CD4-positive, alpha-beta T cell treated with Interferon gamma for 1 hour (primary cell): ENCODE measurements around the gene BLACAT1.
A peak's percentile ranks its signal among the peaks of the same experiment; 100 is the strongest.

ENCODE experiments used
- DNase-seq: peaks from one replicate; pipeline ENCODE4 v3.0.0-alpha.2; 2020

Gene BLACAT1

DNA sequence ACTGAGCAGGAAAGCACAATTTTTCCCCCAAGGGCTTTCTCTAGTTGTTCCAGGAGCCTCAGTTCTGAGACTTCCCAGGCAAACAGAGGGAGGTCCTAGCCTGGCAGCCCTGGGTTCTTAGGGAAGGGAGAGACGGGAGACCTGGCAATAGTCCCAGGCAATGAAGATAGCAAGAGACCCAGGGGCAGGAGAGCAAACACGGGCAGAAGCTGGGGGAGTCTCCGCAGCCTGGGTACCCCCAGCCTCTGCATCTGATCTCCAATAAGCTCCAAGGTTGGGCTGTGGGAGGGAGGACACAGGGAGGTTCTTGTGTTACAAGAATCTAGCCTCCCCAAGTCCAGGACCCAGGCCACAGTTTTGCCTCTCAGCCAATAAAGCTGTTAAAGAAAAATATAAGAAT lies 2.4 kb downstream of the BLACAT1 start:
- DNase-seq = no peak

DNA sequence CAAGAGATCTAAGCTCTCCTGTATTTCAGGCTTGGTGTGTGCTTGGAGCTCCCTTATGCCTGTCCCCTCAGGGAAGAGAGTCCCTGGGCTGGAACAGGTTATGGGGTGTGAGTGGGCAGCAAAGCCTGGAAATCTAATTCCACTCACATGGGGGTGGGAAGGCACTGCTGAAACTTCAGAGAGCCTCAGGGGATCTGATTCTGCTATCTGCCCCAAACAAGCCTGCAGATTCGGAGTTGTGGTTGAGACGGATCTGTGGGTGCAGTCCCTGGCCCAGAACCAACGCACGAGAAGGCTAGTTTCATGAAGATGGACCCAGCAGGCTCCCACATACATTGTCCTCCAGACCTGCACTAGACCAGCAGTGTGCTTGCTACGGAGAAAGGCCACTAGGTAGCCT lies 2.9 kb downstream of the BLACAT1 start:
- no peak for DNase-seq

DNA sequence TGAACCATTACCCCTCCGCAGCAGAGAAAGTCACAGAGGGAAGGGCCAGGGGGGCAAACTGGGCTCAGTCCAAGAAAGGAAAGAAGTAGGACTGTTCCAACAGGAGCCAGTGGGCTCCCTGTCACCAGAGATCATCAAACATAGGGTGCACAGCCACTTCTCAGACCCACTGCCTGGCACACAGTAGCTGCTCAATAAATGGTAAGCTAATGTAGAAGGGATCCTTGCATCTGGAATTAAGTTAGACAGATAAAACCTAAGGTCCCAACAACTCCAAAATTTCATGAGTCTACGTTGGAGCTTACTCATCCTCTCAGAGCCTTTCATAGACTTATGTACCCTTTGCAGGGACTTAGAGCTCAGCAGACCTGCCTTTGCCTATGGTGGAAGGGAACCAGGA lies 3.5 kb downstream of the BLACAT1 start:
- DNase-seq = no peak

DNA sequence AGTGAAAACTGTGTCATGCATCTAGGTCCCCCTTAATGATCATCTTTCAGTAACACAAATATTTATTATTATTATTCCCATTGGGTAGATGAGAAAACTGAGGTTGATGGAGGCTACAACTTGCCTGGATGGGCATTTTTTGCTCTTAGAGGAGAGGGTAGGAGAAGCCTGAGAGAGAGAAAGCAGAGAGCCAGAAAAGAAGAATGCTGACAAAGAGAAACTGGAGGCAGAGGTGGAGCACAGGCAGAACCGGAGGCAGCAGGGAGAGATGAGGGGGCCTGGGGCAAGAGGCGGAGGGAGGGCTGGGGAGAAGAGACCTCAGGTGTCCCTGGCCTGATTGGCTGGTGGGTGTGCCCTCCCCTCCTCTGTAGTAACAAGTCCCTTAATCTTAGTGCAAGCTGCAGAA lies 4.1 kb downstream of the BLACAT1 start:
- no peak for DNase-seq

DNA sequence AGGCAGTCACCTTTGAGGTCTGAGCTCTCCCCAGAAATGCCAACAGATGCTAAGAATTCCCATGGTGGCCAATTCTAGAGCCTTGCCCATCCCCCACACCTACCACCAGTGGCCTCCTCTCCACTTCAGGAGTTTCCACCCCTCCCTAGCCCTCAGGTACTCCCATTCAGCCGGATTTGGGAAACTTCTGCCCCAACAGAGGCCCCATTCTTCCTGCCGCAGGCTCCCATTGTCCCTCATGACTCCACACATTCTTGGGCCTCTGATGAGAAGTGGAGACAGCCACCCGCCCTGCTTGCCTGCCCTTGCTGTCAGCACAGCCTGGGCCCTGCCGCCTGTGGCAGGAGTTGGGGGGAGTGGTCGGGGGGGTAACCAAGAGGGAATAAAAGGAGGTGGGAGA lies 4.6 kb downstream of the BLACAT1 start:
- no peak for DNase-seq

DNA sequence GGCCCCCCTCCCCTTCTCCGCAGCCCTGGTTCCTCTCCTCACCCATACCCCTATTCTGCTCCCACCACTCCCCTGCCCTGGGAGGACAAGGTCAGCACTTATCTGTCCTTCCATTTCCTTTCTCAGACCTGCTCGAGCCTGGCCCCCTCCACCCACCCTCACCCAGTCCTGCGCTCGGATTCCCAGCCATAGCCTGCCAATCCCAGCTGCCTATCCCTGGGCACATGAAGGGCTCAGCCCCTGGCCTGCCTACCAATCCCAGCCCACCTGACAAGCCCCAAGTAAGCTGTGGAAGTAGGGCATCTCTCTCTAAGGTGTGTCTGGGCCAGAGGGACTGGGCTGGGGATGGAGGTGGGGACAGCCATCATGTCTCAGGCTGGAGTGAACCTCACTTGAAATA lies 5.4 kb downstream of the BLACAT1 start:
- no peak for DNase-seq

DNA sequence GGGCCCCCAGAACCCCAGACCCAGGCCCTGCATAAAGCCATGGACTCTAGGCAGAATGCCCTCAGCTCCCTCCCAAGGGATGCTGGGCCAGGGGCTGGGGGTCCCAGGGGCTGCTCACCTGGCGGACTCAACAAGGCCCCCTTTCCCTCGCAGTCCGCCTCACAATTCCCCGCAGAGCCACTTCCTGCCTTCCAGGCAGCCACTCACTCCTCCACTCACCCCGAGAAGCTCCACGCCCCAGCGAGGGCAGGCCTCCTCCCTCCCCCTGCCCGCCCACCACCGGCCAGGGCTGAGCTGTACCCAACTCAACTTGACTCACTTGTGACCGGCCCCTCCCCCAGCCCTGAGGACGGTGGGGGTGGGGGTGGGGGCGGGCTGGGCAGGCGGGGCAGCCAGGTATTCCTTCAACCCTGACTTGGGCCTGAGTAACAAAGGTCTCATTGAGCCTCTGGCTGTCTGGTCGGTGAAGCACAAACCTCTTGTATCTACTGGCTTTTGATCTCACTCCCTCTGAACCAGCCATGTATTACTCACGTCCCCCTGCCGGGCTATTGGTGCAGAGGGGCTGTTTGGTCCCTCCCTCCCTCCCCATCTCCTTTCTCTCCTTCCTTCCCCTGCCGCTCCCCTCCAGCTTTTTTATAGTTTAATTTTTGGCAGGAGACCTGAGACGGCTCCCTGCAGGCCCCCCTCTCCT lies 5.9 kb downstream of the BLACAT1 start:
- DNase-seq = no peak

DNA sequence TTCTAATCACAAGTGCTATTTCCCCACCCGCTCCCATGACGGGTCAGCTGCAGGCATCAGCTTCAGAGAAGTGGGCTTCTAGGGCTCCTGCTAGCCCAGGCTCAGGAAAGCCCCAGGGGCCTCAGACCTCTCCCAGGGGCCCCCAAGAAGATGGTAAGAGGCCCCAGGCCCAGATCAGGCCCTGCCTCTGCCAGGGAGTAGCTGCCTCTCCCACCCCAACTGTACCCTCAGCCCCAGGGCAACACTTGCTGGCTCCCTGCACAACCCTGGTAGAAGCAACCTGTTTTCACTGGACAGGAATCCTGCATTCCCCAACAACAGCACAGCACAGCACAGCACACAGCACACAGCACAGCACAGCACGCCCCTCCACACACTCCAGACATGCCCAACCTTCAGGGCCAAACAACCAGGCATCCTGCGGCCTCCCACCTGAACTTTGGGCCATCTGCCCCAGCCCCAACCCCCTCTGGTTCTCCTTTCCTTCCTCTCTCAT lies 6.5 kb downstream of the BLACAT1 start:
- DNase-seq = no peak

DNA sequence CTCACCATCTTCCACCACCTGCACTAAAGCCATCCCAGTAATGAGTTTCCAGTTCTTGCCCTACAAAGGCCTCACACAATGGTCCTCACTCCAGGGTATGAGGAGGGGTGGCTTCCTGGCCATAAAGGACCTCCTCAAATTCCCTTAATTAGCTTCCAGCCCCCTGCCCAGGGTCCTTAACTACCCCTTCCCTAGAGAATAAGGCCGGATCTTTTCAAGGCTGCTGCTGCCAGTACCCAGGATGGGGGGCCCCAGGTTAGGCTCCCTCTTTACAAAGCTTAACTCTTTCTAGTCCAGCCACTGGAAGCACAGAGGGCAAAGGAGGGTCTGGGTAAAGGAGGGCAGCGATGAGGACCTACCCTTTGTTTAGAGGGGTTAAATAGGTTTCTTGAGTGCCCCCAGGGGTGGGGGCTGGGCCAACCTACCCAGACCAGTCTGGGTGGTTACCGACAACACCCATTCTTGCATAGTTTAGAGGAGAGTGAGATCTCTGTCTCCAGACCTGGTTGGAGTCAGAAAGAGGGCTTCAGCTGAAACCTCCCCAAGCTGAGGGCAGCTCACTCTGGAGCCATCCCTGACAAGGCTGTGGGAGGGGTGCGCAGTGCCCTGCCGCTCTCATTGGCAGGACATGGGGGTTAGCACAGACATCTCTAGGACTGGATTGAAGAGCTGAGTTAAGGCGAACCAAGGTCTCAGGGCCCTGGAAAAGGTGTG lies 7.1 kb downstream of the BLACAT1 start:
- DNase-seq = no peak

DNA sequence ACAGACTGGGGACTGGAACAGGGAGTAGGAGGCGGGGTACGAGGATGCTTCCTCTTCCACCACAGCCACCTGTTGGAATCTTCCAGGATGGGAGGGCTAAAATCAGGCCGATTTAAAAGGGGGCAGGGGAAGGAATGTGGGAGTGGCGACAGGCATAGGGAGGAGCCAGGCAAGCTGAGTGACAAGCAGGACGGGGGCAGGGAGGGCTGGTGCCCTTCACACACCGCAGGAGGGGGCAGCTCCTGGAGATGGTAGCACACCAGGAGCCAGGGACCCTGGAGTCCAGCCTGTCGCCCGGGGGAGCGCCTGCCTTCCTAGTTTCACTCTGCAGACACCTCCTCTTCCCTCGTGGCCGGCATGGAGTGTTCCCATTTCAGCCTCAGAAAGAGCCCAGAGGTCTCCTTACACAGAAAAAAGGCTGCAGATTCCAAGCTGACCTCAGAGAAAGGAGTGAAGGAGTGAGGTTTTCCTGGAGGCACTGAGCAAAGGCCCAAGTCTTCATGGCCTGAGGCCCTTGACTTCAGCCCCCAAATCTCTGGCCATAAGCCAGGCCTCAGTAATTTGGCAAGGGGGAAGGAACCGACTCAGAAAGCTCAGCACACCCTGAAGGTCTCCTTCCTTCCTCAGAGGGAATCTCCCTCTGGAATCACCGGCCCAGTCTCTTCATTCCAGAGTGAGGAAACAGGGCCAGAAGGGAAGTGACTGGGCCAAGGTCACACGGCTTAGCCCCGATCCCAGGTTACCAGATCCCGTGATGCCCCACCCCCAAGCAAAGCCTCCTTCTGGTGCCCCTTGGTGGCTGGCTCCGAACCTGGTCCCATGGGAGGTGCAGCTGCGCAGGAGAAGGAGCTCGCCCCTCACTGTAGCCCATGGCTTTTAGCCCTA lies 8.1 kb downstream of the BLACAT1 start:
- DNase-seq = no peak

DNA sequence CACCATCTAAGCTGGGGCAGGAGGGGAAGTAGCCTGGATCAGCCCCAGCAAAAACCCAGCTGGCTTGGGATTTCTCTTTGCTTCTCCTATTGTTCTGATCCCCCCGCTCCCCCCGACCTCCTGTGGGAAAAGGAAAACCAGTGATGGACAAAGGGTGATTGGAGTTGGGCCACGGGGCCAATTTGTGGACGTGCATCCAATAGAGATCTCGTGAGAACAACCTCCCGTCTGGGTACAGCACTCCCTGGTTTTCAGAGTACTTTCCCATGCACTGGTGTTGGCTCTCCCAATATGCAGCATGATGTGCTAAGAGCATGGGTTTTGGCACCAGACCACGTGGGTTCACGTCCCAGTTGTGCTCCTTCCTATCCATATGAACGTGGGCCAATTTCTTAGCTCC lies 9.0 kb downstream of the BLACAT1 start:
- DNase-seq = no peak

DNA sequence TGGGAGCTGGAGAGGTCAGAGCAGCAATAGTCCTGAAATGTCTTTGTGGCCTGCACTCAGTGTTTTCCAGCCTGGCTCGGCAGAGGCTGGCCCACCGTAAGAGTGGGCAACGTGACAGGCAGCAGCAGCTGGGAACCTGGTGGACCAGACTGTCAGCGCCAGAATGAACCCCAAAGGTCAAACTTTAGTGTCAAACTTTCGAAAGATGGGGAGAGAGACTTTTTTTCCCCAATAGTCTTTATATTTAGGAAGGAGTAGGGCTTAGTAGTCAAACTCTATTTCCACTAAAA lies 10.3 kb downstream of the BLACAT1 start:
- no peak for DNase-seq

DNA sequence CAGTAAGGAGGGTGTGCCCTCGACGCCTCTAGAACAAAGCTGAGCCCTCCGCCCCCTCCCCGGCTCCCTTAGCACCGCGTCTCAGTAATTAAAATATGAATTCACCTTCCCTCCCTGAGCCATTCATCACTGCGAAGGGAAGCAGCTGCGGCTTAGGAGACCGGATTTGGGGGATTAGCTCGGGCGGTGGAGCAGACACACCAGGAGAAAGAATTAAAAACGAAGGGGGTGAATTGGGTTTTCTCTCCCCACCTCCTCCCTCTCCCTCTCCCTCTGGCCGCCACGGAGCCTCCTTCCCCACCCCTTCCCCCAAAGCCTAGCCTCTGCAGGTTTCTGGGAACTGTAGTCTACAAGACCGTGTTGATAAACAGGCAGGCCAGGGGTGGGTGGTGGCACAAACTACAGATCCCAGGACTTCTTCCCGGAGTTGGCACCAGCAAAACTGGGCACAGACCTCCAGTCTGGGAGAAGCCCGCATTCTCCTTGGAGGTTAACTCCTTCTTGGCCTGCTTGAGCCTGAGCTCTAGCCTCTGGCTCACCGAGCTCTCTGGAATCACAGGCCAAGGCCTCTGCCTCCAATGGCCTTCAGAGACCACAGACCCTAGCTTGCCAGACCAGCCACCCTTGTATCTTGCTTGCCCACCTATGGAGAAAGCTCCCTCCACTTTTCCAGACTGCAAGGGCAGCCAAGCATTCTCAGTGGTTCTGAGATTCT lies 10.8 kb downstream of the BLACAT1 start:
- DNase-seq = no peak

DNA sequence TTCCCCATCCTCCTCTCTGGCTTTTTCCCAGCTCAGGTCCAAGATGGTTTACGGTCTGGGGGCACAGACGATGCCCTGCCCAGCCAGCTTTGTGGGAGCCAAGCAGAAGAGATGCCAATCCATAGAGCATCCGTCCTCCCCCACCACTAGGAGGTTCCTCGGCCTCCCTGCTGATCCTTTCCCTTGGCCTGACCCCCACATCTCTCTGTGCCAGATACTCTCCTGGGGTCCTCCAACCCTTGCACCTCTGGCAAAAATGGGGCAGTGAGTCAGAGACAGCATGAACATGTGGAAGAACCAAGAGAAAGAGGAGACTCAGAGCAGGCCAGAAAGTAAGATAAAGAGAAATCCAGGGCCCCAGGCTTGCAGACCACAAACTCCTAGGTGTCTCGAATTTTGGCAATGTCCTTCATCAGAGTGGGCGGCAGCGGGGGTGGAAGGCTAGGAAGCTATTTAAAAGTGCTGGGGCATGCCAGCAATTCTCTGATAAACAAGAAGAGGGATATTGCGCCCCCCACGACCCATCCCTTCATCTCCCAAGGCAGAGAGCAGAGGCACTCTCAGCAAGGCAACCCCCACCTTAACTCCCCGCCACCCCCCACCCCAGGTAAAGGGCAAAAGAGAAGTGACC lies 11.4 kb downstream of the BLACAT1 start:
- DNase-seq = no peak

DNA sequence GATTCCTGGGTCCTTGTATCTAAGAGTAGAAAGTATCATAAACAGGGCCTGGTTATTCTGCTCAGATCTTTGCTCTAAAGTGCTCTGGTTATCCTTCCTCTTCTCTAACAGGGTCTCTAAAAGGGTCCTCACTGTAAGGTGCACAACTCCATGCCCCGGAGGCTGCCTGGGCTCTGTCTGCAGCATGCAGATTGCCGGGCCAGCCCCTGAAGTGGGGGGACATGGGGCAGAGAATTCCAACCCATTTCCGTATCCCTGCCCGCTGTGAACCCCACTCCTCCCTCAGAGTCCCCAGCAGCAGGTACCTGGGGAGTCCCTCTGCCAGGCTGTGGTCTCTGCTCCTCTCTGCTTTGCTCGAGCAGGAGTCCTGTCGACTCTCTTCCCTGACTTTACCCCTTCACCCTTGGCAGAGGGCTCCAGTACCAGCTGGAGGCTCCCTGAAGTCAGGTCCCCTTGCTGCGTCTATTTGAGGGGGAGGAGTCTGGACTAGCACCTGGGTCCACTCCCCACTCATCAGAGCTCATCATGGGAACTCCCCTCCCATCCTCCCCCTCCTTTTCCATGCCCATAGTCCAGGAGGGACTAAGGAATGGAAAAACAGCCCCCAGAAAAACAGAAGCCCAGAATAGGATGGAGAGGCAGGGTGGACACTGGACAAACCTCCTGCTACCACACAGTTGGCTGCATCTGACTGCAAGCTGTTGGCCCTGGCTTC lies 12.1 kb downstream of the BLACAT1 start:
- DNase-seq = no peak

DNA sequence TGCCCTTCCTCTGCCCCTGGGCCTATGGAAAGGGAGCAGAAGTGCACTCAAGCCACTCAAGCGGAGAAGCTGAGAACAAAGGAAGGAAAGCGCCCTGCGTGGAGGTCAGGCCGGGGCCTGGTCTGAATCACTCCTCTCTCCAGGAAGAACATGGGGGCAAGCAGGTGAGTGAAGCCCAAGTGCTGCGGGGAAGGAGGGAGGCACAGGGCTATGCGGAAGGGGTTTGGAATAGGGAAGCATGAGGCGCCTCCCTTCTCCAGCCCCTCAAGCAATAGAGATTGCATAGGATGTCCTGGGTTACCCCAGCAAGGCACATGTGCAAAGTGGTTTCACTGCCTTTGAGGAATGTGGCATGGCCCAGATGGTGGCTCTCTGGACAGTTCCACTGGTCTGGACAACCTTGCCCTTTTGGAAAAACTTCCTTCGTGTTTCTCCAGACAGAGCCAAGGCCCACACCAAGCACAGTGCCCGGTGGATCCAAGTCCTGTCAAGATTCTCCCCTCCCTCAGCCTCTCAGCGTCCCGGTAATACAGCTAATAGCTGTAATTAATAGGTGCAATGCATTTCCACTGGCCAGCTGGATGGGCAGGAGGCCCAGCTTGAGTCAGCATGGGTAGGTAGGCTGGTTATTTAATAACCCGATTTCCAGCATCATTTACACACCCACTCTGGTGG lies 13.7 kb downstream of the BLACAT1 start:
- no peak for DNase-seq

DNA sequence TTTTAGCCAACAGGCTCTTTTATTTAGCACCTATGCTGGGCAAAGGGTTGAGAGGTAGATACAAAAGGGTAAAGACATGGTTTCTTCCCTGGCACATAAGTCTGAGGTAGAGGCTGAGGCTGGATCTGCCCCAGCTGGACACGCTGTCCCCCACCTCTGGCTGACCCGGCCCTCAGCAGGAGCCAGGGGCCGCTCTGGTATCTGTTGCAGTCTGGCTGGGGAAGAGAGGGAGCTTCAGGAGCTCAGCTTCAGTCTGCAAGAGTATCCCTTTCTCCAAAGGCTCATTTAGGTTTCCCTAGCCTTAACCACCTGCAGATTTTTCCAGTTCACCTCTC lies 14.2 kb downstream of the BLACAT1 start:
- no peak for DNase-seq

DNA sequence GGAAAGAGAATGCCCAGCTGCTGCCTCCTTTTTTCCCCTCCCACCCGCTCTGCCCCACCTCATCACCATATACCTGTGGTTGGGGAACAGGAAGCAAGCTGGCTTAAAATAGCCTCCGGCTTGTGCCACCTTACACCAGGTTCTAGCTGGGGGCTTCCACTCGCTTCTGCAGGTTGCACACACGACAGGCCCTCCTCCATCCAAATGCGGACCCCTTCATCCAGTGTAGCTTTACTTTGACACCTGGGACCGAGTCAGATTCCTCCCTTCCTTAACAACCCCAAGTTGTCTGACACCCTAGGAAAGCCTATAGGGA lies 14.6 kb downstream of the BLACAT1 start:
- DNase-seq = no peak

DNA sequence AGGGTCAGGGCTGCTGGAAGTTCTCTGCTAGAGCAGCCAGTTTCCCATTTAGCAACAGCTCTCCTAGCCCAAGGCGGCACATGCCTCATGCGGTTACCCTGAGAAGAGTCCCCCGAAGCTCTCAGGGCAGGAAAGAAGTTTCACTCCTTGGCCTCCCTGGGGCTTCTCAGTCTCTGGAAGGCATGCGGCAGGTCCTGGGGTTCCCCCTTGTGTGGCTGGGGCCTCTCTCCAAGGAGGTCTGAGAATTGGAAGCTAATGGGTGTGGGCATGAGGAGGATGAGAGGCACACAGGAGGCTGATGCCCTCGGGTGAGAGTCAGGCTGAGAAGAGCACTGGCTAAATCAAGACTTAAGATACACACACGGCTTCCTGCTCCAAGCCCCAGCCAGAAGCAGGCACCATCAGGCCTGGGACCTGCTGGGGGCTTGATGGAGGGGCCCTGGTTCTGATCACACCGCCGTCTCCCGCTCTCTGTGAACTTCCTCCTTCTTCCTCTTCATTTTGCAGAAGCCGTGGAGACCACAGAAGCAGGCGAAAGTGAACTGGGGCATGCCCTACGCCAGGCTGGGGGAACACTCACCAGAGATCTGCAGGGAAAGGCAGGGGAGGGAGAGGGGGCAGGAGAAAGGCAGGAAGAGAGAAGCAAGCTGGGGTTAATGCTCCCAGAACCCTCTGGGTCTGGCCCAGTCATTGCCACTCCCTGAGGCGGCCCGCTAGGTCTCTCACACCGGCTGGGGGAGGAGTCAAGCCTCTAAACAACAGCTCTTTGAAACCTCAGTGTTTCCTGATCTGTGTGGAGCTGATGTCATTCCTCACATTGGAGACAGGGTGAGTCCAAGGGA lies 15.1 kb downstream of the BLACAT1 start:
- peak; percentile 59 for DNase-seq

DNA sequence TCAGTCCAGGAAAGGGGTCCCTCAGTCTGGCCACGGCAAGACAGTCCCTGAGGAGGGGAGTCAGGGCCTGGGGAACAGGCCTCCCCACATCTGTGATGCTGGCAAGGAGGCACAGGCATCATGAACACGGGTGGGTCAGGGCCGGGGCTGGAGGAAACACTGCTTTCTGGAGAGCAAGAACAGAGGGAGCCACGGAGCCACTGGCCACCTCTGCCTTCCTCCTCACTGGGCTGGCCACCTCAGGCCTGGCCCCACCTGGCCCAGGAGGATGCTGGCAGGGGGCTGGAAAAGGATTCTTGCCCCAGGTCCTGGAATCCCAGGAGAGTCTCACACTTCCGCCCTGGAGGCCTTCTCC lies 15.7 kb downstream of the BLACAT1 start:
- no peak for DNase-seq
